GM18520 (cell line): Measurements from ENCODE around the gene DSCAM.

Experiments
- ATAC-seq: cut with Tn5 transposase; IDR thresholded peaks from one replicate; pipeline ENCODE4 v1.9.1; 2021; ENCODE audit not compliant: unreplicated experiment

Gene DSCAM

GRCh38 chr21:40841524-40842196, 5.3 kb downstream of the DSCAM start:
- no peak for ATAC-seq

- ATAC-seq: no peak
Measured at GRCh38 chr21:40840401-40841125, 6.4 kb downstream of the DSCAM start.

DNA sequence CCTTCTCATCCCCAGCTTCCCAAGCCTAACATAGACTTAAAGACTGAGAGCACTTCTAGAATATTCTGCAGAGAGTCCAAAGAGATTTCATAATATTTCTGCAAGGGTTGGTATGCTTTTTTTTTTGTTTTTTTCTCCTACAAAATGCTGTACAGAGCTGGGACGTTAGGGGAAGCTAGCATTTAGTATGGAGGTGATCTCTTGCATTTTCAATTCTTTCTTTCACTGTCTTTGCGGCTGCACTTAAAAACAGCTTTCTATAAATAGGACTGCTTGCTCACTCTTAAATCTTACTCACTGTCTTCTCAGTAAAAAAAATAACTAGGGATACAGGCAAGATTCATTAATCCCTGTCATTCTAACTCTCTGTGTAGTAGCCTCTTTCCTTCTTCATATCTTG, 7.4 kb downstream of the DSCAM start:
- no peak for ATAC-seq

DNA sequence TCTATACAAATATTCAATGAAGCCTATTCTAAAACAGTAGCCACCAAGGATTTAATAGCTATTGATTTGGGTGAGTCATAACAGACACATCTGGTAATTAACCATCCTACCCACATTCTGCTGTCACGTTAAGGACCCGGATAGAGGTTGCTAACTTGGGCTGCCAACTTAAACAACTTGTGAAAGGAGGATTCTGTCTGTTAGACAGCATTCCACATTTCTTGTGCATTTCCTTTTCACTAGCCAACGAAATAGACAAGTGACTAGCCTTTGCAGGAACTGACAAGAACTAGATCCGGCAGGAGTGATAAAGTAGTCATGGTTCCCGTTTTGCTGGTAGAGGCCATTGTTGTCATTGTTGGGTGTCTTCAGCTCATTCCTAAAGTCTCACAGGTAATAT, 9.5 kb downstream of the DSCAM start:
- ATAC-seq: no peak

DNA sequence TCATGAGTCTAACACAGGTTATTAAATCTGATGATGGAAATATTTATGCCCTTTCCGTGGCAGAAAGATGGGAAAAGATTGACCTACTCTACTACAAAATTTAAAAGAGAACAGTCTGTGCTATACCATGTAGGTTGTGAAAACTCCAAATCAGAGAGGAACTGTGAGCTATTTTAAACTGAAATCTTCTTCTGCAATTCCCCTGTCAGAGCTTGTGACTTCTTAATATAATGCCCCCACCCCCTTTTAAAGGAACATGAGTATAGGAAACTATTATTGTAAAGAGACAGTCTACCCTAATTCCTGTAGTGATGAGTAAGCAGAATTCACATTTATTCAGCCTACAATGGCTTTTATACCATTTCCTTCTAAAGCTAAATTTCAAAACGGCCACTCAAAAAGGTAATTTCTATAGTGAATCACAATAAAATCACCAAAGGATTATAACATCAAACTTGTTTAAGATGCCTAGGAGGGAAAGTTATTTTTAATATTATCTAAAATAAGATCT, 11.7 kb downstream of the DSCAM start:
- ATAC-seq: no peak

- no peak for ATAC-seq
Measured at GRCh38 chr21:40833184-40833583, 13.8 kb downstream of the DSCAM start.

GRCh38 chr21:40832316-40832715, 14.6 kb downstream of the DSCAM start:
- ATAC-seq: no peak

GRCh38 chr21:40830836-40831235, 16.1 kb downstream of the DSCAM start:
- no peak for ATAC-seq

DNA sequence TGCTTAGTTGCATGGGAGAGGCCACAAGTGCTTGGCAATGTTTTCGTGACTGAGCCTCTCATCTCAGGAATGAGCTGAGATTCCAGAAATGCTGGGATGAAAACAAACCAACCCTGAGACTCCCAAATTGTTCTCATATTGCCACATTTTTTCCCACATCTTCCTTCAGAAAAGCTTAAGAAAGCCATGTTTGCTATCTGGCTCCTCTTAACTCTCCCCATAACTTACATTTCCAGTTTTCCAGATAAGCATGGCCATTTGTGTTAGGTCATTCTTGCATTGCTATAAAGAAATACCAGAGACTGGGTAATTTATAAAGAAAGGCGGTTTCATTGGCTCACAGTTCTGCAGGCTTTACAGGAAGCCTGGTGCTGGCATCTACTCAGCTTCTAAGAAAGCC, 17.2 kb downstream of the DSCAM start:
- ATAC-seq: no peak

DNA sequence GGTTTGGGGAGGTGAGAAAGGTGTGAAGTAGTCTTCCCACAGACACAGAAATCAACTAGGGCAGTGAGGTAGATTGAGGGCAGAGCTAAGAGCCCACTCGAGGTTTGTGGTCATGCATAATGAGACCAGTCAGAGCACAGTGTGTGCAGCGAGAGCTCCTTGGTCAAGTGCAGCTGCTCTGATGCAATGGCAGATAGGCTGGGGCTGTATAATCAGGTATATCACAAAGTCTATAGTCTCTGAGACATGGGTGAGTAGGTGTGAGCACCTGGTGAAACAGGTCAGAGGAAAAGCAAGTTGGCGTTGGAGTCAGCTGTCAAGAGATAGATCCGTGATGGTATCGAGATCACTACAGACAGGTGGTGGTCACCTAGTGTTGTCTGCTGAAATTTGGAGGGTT, 17.6 kb downstream of the DSCAM start:
- no peak for ATAC-seq

DNA sequence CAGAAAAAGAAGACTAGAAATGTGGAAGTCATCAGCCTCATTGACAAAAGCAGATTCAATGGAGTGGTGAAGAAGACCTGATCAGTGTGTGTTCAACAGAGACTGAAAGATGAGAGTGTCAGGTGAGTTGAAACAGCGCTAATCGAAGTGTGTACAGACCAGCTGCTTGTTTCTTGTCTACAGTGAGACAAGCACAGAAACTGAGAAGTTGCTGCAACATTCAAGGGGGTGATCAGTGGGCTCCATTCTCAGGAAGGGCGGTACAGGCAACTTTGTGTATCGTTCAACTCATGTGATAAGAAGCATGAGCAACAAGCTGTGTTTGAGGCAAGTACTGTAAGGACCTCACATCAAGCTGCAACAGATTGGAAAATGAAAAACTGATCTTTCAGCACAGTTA, 19.4 kb downstream of the DSCAM start:
- no peak for ATAC-seq

GRCh38 chr21:40819071-40819900, 27.7 kb downstream of the DSCAM start:
- no peak for ATAC-seq

DNA sequence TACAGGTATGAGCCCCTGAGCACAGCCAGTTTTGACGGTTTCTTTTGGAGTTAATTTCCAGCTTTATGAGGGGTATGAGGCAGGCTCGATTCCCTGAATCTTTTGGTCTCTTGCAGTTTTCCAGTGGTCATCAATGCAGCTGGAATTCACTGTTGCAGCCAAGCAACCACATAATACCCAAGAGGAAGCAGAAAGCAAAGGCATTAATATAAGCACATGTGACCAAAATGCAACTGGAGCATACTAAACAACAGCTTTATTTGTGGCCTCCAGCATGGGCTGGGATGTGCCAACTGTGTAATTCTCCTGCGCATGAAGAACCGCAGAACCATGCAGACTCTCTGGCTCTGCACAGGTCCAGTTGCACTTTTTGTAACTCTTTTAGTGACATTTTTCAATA, 33.0 kb downstream of the DSCAM start:
- no peak for ATAC-seq

DNA sequence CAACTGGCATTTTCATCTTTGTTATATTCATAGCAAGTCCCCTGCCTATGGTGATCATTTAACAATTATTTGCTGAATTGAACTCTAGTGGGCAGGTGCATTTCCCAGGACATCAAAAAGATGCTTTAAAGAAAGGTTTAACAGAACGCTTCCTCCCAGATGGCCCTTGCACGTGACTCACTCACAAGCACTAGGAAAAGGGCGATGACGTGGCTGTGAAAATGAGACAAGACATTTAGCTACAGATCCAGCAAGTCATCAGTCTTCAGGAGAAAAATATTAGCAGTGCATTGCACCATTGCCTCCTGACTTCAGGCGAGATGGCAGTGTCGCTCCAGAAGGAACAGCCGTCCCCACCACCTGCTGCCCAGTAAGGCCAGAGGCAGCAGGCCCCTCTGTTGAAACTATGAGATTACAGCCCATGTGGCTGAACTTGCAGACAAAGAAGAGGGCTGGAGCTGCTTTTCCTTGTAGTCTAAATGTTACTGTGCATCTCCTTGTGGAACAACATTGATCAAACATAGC, 37.2 kb downstream of the DSCAM start:
- ATAC-seq: no peak

GRCh38 chr21:40803101-40803500, 43.9 kb downstream of the DSCAM start:
- ATAC-seq: no peak

- no peak for ATAC-seq
Measured at GRCh38 chr21:40800126-40800525, 46.8 kb downstream of the DSCAM start.

- no peak for ATAC-seq
Measured at GRCh38 chr21:40797891-40798290, 49.1 kb downstream of the DSCAM start.

DNA sequence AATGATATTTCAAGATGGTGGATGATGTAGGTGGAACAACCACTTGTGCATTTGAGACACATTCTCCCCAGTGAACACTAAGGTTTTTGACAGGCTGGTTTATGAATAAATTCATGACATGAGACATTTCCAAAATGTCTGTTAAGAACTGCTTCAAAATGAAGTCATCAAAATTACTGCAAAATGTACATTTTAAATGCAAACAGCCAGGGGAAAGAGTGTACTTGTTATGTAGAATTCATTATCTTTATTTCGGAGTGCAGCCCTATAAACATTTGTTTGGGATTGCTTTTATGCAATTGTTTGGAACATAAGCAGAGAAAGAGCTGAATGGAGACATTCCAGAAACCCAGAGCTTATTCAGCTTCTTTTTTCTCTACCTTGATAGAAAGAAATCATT, 49.5 kb downstream of the DSCAM start:
- ATAC-seq: no peak

- ATAC-seq: no peak
Measured at GRCh38 chr21:40796464-40796863, 50.5 kb downstream of the DSCAM start.

DNA sequence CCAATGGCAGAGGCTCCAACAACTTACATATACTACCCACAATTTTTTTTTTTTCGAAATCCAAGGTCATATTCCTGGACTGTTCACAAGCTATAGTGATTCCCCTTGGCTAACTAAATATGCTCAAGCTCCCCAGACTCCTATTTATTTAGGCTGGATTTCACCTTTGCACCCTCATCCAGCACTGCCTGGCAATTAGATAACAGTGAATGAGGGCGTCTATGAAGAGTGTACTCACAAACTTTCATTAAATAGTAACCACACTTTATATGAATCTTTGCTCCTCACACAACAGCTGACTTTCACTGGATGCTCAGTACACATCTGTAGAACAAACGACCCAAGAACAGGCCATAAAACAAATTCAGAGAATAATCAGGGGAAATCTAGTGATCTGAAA, 51.6 kb downstream of the DSCAM start:
- no peak for ATAC-seq

DNA sequence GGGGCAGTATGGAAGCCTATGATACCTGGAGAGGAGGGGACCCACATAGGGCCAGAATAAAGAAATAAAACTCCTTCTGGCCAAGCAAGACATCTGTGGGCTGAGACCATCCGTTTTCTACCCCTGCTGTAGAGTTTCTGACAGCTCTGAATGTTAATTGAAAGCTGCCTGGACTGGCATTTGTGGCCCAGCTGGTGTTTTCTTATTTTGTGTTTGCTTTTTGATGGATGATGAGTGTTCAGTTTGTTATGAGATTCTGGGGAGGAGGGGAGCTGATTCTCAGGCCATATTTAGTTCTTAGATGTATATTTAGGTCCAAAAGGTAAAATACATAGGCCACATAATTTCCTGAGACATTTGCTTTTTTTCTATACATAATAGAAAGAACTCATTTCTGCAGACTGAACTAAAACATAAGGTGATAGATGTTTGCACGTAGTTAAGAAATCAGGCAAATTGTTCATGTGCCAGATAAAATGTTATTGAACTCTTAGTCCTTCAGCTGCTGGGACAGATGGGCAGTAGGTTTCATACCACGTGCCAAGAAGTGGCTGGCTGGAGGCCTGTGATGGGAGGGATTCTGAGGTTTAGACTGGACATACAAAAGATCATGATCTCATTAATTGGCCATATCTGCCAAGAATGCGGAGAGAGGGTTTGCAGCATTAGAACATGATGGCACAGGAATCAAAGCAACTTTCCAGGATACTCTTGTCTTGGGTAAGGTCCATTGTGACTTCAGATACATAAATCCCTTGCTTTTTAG, 54.1 kb downstream of the DSCAM start:
- ATAC-seq: no peak
